ENCODE results near the gene PTBP3.

DNA sequence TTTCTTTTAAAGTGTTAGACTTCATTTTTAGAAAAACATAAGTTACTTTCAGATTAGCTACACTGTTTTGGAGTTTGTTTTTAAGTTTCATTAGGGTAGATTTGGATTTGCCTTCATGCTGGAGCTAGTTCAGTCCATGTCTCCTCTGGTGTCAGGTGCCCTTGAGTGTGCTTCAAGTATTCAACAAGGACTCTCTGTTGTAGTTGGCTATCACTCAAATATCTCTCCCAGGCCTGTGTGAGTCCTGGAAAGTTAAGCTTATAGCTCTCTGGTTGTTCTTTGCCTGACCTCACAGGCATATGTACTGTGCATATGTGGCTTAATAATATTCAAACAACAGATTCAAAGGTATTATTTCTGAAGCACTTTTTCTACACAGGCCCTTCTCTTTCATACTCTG is 45.4 kb downstream of the PTBP3 start:
- TF ChIP-seq, protein P1, sequence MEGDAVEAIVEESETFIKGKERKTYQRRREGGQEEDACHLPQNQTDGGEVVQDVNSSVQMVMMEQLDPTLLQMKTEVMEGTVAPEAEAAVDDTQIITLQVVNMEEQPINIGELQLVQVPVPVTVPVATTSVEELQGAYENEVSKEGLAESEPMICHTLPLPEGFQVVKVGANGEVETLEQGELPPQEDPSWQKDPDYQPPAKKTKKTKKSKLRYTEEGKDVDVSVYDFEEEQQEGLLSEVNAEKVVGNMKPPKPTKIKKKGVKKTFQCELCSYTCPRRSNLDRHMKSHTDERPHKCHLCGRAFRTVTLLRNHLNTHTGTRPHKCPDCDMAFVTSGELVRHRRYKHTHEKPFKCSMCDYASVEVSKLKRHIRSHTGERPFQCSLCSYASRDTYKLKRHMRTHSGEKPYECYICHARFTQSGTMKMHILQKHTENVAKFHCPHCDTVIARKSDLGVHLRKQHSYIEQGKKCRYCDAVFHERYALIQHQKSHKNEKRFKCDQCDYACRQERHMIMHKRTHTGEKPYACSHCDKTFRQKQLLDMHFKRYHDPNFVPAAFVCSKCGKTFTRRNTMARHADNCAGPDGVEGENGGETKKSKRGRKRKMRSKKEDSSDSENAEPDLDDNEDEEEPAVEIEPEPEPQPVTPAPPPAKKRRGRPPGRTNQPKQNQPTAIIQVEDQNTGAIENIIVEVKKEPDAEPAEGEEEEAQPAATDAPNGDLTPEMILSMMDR (IDR thresholded peaks at IDR 0.05), result no peak
- TF ChIP-seq POLR2A (IDR thresholded peaks at IDR 0.05), result no peak
